K562 (cell line): Measurements from ENCODE around the gene ADCYAP1R1. TPM values are rescaled to one million over a fixed set of nuclear protein-coding genes. Genes with fewer than 3 reads are reported as not detected.

Source experiments
- ATAC-seq: fragments of 200-7000 bp; cut with Tn5 transposase; 3 replicates; pipeline ENCODE4 v1.9.1; 2020; ENCODE audit warnings: moderate library complexity
- BruUV-seq: library from RNA; stranded (reverse); fragments of 400-500 nt; replicated peaks from 2 replicates; lab custom pipeline; 2021; lab: Mats Ljungman, UMichigan
- CTCF ChIA-PET: fragments of 300-600 bp; formaldehyde crosslinking; extraction: SDS; loops from one replicate; lab custom pipeline; 2021; ENCODE audit warnings: low intra/inter-chr PET ratio; lab: Yijun Ruan, JAX
- POLR2A ChIA-PET: fragments of 300-600, 350-650 bp; sonication (Branson Sonifier 250); formaldehyde crosslinking; extraction: SDS; loops from one replicate; lab custom pipeline; 2021; ENCODE audit warnings: antibody characterized with exemption, inconsistent platforms; lab: Yijun Ruan, JAX
- DNase-seq, 4 experiments: peaks; one replicate each; pipeline versions ENCODE4 v3.0.0 to v3.0.0-alpha.2; 2011 to 2018; ENCODE audit warnings: low spot score in 3 of 4, mixed read lengths in 3 of 4; ENCODE audit errors: extremely low read depth in 1 of 4
- FAIRE-seq: peaks from 2 replicates; lab custom pipeline; 2011; peaks lifted over from hg19 to GRCh38; lab: Jason Lieb, UNC
- H2AFZ ChIP-seq: 2 replicates; pipeline ENCODE4 v1.6.0; 2011; ENCODE audit warnings: low read depth, low read length, control low read depth, inconsistent platforms
- H3K27ac ChIP-seq: fragments of 200-600 bp; 3 replicates; pipeline ENCODE4 v1.8.0; 2011; ENCODE audit warnings: low read depth, mild to moderate bottlenecking, control low read depth, inconsistent platforms, low read length, moderate library complexity, mixed read lengths; ENCODE audit errors: extremely low read depth
- H3K27me3 ChIP-seq, 2 experiments: fragments of 300-600 bp in 1 of 2; 2 replicates in 1 of 2; 3 replicates in 1 of 2; pipeline versions ENCODE4 v1.6.0 to v1.8.0; 2011; ENCODE audit warnings: inconsistent platforms in 2 of 2, low read length in 2 of 2, mild to moderate bottlenecking in 1 of 2, mixed read lengths in 1 of 2, moderate library complexity in 1 of 2; ENCODE audit not compliant: control insufficient read depth in 2 of 2, insufficient read depth in 2 of 2
- H3K36me3 ChIP-seq: fragments of 300-600 bp; 3 replicates; pipeline ENCODE4 v1.8.0; 2011; ENCODE audit warnings: mild to moderate bottlenecking, low read length, inconsistent platforms; ENCODE audit not compliant: control insufficient read depth, insufficient read depth
- H3K4me1 ChIP-seq, 2 experiments: fragments of 200-600 bp in 1 of 2; replicated peaks in 1 of 2; 2 replicates in 1 of 2; 3 replicates in 1 of 2; pipeline versions ENCODE4 v1.5.1 to v1.8.0; 2011; ENCODE audit warnings: inconsistent platforms in 2 of 2, low read length in 2 of 2, mild to moderate bottlenecking in 1 of 2, mixed read lengths in 1 of 2, moderate library complexity in 1 of 2; ENCODE audit not compliant: control insufficient read depth in 2 of 2, insufficient read depth in 2 of 2
- H3K4me2 ChIP-seq: 2 replicates; pipeline ENCODE4 v1.6.1; 2011; ENCODE audit warnings: low read length, control low read depth, inconsistent platforms, mixed read lengths; ENCODE audit not compliant: insufficient read depth
- H3K4me3 ChIP-seq: fragments of 200-600 bp; sonication (generic), shearing (Covaris generic); 2 replicates; pipeline ENCODE4 v1.5.1; 2016; ENCODE audit warnings: control low read depth, inconsistent platforms
- H3K79me2 ChIP-seq: fragments of 200-600 bp; 3 replicates; pipeline ENCODE4 v1.8.0; 2011; ENCODE audit warnings: low read length, inconsistent platforms; ENCODE audit not compliant: control insufficient read depth, insufficient read depth
- H3K9ac ChIP-seq, 2 experiments: 2 replicates each; pipeline versions ENCODE4 v1.6.0 to v1.6.1; 2011; ENCODE audit warnings: low read depth in 2 of 2, low read length in 2 of 2, control low read depth in 1 of 2, inconsistent platforms in 1 of 2, mild to moderate bottlenecking in 1 of 2, mixed read lengths in 1 of 2; ENCODE audit not compliant: insufficient read depth in 1 of 2
- H3K9me1 ChIP-seq: one replicate; pipeline ENCODE4 v1.6.0; 2011; ENCODE audit warnings: inconsistent platforms, mild to moderate bottlenecking, low read length, moderate library complexity; ENCODE audit not compliant: control insufficient read depth, insufficient read depth
- H3K9me3 ChIP-seq: replicated peaks from 2 replicates; pipeline ENCODE4 v1.5.1; 2011; ENCODE audit warnings: low read depth, low read length, inconsistent platforms; ENCODE audit not compliant: control insufficient read depth, insufficient read depth
- H4K20me1 ChIP-seq: replicated peaks from 2 replicates; pipeline ENCODE4 v1.6.1; 2011; ENCODE audit warnings: low read length, inconsistent platforms, mixed read lengths; ENCODE audit not compliant: control insufficient read depth, insufficient read depth
- ARID1B ChIP-seq: fragments of 450-650 bp; IDR thresholded peaks from 2 replicates; pipeline ENCODE4 v1.6.1; 2016; ENCODE audit warnings: antibody characterized with exemption, mild to moderate bottlenecking, inconsistent platforms
- CC2D1A ChIP-seq: fragments of 450-650 bp; IDR thresholded peaks from 2 replicates; pipeline ENCODE4 v1.6.1; 2017; ENCODE audit warnings: mild to moderate bottlenecking
- GATA2 ChIP-seq: sonication (generic); formaldehyde crosslinking; IDR thresholded peaks from 2 replicates; pipeline ENCODE4 v1.4.0; 2020; ENCODE audit warnings: mild to moderate bottlenecking, missing genetic modification reagents
- HDAC2 ChIP-seq: fragments of 450-650 bp; IDR thresholded peaks from 2 replicates; pipeline ENCODE4 v1.6.1; 2016; ENCODE audit warnings: mild to moderate bottlenecking
- IFI16 ChIP-seq: fragments of 250-450 bp; sonication (Bioruptor Pico); IDR thresholded peaks from 2 replicates; pipeline ENCODE4 v2.1.2; 2022; ENCODE audit warnings: mild to moderate bottlenecking, inconsistent platforms
- KLF10 ChIP-seq: fragments of 250-450 bp; sonication (Bioruptor Pico); IDR thresholded peaks from 2 replicates; pipeline ENCODE4 v1.6.1; 2021; ENCODE audit warnings: matching md5 sums
- NEUROD1 ChIP-seq: fragments of 150-350 bp; IDR thresholded peaks from 2 replicates; pipeline ENCODE4 v1.6.1; 2014; ENCODE audit warnings: borderline replicate concordance, low read length, low read depth; ENCODE audit not compliant: partially characterized antibody
- TEAD1 ChIP-seq, 2 experiments: fragments of 450-650 bp in 1 of 2; sonication (generic) in 1 of 2; formaldehyde crosslinking; IDR thresholded peaks; 2 replicates each; pipeline versions ENCODE4 v1.4.0 to v1.8.0; 2020 to 2022; ENCODE audit warnings: mild to moderate bottlenecking in 2 of 2, missing genetic modification reagents in 1 of 2
- ZBED1 ChIP-seq: IDR thresholded peaks from 2 replicates; pipeline ENCODE4 v1.6.1; 2014
- ZNF644 ChIP-seq: fragments of 200-800 bp; sonication (Bioruptor generic); IDR thresholded peaks from 2 replicates; pipeline ENCODE4 v1.6.1; 2016; ENCODE audit warnings: low read depth, missing genetic modification characterization, missing compliant biosample characterization
- WGBS: fragments of 100-300 bp; shearing (Covaris generic); methylation state at CpG from one replicate; pipeline ENCODE4 v1.1.6; 2016; ENCODE audit warnings: low coverage, mixed read lengths; ENCODE audit not compliant: insufficient coverage; ENCODE audit errors: missing lambda C conversion rate; 5-methylcytosine and 5-hydroxymethylcytosine counted together
- in situ Hi-C: fragments of 300-500 bp; cut with MboI; formaldehyde crosslinking; loops from 4 replicates; pipeline ENCODE4 v1.15.0; 2018; ENCODE audit warnings: inconsistent platforms, mixed read lengths
- intact Hi-C: fragments of 100-400 bp; cut with micrococcal nuclease; formaldehyde crosslinking; loops from 2 replicates; pipeline ENCODE4 v1.14.2; 2022
- polyA plus RNA-seq, 8 experiments: library from polyadenylated mRNA; depleted of rRNA in 4 of 8; stranded (reverse) in 5 of 8; unstranded in 3 of 8; fragments of >200 nt; fragmentation: Nextera tagmentation in 2 of 8; fragmentation: Illumina TruSeq in 1 of 8; extraction: Ambion mirVana in 2 of 8; extraction: Trizol in 1 of 8; gene quantifications; 2 replicates each; pipeline versions ENCODE4 v1.2.1 to v1.2.3, GENCODE V29; 2011 to 2014; ENCODE audit warnings: inconsistent platforms in 1 of 8, missing spikeins in 1 of 8
- total RNA-seq, 7 experiments: library from RNA; depleted of rRNA in 6 of 7; stranded (reverse); fragments of >200 nt in 6 of 7; fragmentation: Illumina TruSeq in 2 of 7; extraction: Trizol in 2 of 7; gene quantifications; 2 replicates each; pipeline versions ENCODE4 v1.2.1 to v1.2.3, GENCODE V29; 2011 to 2021; ENCODE audit warnings: low replicate concordance in 1 of 7
- TF ChIP-seq, protein P1 (sequence below): fragments of 250-450 bp; sonication (Bioruptor Pico); IDR thresholded peaks from 2 replicates; pipeline ENCODE4 v1.4.0; 2020
- TF ChIP-seq, protein P2 (sequence below): fragments of 450-650 bp; IDR thresholded peaks from 2 replicates; pipeline ENCODE4 v1.6.1; 2018; ENCODE audit warnings: mild to moderate bottlenecking, low read depth; ENCODE audit not compliant: partially characterized antibody

ADCYAP1R1 gene
- total and polyA plus RNA-seq, 9 of the 15 experiments (the other 6 are each of a cell fraction or from before 2014, with no cell fraction given): 0.03 to 0.07 TPM; not detected in 7

DNA sequence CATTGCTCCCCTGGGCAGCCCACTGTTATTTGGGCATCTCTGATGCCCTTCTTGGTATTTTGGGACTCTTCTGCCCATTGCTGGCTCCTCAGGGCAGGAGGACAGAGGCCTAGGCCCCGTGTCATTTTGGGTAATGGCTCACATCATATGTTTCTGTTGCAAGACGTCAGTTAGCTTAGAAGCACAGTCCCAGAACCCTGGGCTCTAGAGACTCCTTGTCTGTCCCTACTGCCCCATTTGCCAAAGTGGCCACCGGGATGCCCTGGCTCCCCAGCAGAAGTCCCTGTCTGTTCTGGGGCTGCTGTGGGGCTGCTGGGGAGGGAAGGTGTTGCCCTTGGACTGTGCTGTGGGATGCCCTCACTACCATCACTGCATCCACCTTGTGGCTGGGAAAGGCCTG lies 48.8 kb downstream of the ADCYAP1R1 start:
- H3K36me3 ChIP-seq: no peaks in the 10 kb centered on the region
- CTCF ChIA-PET: no interaction called here
- H3K79me2 ChIP-seq: no peaks in the 10 kb centered on the region
- no peak overlapping the region for H3K4me3 ChIP-seq
- H3K4me2 ChIP-seq: no peak overlapping the region
- in situ Hi-C loops (no loop called here), intact Hi-C loops (no loop called here)
- WGBS: 0% methylated on average over 3 of the region's 3 CpGs
- no peaks in the 10 kb centered on the region for H4K20me1 ChIP-seq
- BruUV-seq: no TSS peak
- POLR2A ChIA-PET: no interaction called here
- no peak overlapping the region for H2AFZ ChIP-seq
- FAIRE-seq: no peak
- no peaks in the 10 kb centered on the region for H3K4me1 ChIP-seq
- DNase-seq: no peak
- TF ChIP-seq HDAC2 (no peak), IFI16 (CRISPR knock-in tag) (no peak), ZBED1 (no peak), ZNF644 (no peak), ARID1B (no peak), GATA2 (CRISPR knock-in tag) (no peak), TEAD1 (CRISPR knock-in tag; IDR thresholded peaks at IDR 0.05) (no peak), CC2D1A (no peak), KLF10 (CRISPR knock-in tag) (no peak), NEUROD1 (no peak)
- TF ChIP-seq, protein P1, sequence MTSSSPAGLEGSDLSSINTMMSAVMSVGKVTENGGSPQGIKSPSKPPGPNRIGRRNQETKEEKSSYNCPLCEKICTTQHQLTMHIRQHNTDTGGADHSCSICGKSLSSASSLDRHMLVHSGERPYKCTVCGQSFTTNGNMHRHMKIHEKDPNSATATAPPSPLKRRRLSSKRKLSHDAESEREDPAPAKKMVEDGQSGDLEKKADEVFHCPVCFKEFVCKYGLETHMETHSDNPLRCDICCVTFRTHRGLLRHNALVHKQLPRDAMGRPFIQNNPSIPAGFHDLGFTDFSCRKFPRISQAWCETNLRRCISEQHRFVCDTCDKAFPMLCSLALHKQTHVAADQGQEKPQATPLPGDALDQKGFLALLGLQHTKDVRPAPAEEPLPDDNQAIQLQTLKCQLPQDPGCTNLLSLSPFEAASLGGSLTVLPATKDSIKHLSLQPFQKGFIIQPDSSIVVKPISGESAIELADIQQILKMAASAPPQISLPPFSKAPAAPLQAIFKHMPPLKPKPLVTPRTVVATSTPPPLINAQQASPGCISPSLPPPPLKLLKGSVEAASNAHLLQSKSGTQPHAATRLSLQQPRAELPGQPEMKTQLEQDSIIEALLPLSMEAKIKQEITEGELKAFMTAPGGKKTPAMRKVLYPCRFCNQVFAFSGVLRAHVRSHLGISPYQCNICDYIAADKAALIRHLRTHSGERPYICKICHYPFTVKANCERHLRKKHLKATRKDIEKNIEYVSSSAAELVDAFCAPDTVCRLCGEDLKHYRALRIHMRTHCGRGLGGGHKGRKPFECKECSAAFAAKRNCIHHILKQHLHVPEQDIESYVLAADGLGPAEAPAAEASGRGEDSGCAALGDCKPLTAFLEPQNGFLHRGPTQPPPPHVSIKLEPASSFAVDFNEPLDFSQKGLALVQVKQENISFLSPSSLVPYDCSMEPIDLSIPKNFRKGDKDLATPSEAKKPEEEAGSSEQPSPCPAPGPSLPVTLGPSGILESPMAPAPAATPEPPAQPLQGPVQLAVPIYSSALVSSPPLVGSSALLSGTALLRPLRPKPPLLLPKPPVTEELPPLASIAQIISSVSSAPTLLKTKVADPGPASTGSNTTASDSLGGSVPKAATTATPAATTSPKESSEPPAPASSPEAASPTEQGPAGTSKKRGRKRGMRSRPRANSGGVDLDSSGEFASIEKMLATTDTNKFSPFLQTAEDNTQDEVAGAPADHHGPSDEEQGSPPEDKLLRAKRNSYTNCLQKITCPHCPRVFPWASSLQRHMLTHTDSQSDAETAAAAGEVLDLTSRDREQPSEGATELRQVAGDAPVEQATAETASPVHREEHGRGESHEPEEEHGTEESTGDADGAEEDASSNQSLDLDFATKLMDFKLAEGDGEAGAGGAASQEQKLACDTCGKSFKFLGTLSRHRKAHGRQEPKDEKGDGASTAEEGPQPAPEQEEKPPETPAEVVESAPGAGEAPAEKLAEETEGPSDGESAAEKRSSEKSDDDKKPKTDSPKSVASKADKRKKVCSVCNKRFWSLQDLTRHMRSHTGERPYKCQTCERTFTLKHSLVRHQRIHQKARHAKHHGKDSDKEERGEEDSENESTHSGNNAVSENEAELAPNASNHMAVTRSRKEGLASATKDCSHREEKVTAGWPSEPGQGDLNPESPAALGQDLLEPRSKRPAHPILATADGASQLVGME (CRISPR knock-in tag): no peak
- TF ChIP-seq, protein P2, sequence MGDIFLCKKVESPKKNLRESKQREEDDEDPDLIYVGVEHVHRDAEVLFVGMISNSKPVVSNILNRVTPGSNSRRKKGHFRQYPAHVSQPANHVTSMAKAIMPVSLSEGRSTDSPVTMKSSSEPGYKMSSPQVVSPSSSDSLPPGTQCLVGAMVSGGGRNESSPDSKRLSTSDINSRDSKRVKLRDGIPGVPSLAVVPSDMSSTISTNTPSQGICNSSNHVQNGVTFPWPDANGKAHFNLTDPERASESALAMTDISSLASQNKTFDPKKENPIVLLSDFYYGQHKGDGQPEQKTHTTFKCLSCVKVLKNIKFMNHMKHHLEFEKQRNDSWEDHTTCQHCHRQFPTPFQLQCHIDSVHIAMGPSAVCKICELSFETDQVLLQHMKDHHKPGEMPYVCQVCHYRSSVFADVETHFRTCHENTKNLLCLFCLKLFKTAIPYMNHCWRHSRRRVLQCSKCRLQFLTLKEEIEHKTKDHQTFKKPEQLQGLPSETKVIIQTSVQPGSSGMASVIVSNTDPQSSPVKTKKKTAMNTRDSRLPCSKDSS: no peak
- peaks cover 0 to 39% of the 10 kb centered on the region in 2 experiments; a peak in 3 of 5 replicates for H3K27me3 ChIP-seq
- H3K9ac ChIP-seq: no peak overlapping the region
- H3K9me3 ChIP-seq: no peaks in the 10 kb centered on the region
- H3K27ac ChIP-seq: no peak overlapping the region
- no peaks in the 10 kb centered on the region for H3K9me1 ChIP-seq
- no peak for ATAC-seq
